Fibroblast of gingiva (primary cell): ENCODE data around the gene C11orf58.

Source experiments
- DNase-seq: peaks from one replicate; pipeline ENCODE4 v3.0.0-alpha.2; 2011; ENCODE audit warnings: low read depth

The C11orf58 gene

GRCh38 chr11:16804104-16804947, 65.9 kb downstream of the C11orf58 start:
- peak; percentile 81 for DNase-seq

GRCh38 chr11:16805938-16806337, 67.5 kb downstream of the C11orf58 start:
- DNase-seq = peak; percentile 29

GRCh38 chr11:16806791-16807190, 68.3 kb downstream of the C11orf58 start:
- peak; percentile 40 for DNase-seq

GRCh38 chr11:16807306-16807705, 68.9 kb downstream of the C11orf58 start:
- DNase-seq = no peak
